IMR-90 (cell line): Measurements from ENCODE around the gene CCDC51. TPM values are rescaled to one million over a fixed set of nuclear protein-coding genes. Genes with fewer than 3 reads are reported as not detected.

Experiments
- ATAC-seq: fragments of 200-7000 bp; cut with Tn5 transposase; 2 replicates; pipeline ENCODE4 v1.9.1; 2020; ENCODE audit warnings: low read depth, mild to moderate bottlenecking, moderate library complexity
- BruUV-seq: library from RNA; stranded (reverse); fragments of 400-500 nt; replicated peaks from 2 replicates; lab custom pipeline; 2021; lab: Mats Ljungman, UMichigan
- CTCF ChIA-PET: fragments of 300-600 bp; formaldehyde crosslinking; extraction: SDS; loops from one replicate; lab custom pipeline; 2021; ENCODE audit warnings: antibody characterized with exemption; lab: Yijun Ruan, JAX
- POLR2A ChIA-PET: fragments of 300-600 bp; sonication (Branson Sonifier 250); formaldehyde crosslinking; loops from one replicate; lab custom pipeline; 2022; ENCODE audit warnings: antibody characterized with exemption; ENCODE audit not compliant: unreplicated experiment; lab: Charles Lee
- DNase-seq: peaks from one replicate; pipeline ENCODE4 v3.0.0; 2013
- H2AFZ ChIP-seq: replicated peaks from 2 replicates; pipeline ENCODE3; 2013; ENCODE audit warnings: low read length, mild to moderate bottlenecking; ENCODE audit not compliant: poor library complexity
- H2AK5ac ChIP-seq: 2 replicates; pipeline ENCODE4 v1.6.1; 2013; ENCODE audit warnings: low read depth, low read length, inconsistent platforms
- H2AK9ac ChIP-seq: replicated peaks from 2 replicates; pipeline ENCODE3; 2013; ENCODE audit warnings: mild to moderate bottlenecking, low read depth, low read length, moderate library complexity; ENCODE audit not compliant: poor library complexity
- H2BK120ac ChIP-seq: 2 replicates; pipeline ENCODE4 v1.6.1; 2013; ENCODE audit warnings: low read depth, low read length, inconsistent platforms
- H2BK15ac ChIP-seq: 3 replicates; pipeline ENCODE4 v1.6.1; 2013; ENCODE audit warnings: low read depth, low read length, inconsistent platforms
- H2BK20ac ChIP-seq: 2 replicates; pipeline ENCODE4 v1.6.1; 2013; ENCODE audit warnings: low read depth, mild to moderate bottlenecking, inconsistent platforms, low read length, moderate library complexity
- H2BK5ac ChIP-seq: 2 replicates; pipeline ENCODE4 v1.6.1; 2013; ENCODE audit warnings: mild to moderate bottlenecking, low read depth, low read length, inconsistent platforms; ENCODE audit not compliant: poor library complexity, severe bottlenecking
- H3K14ac ChIP-seq: replicated peaks from 2 replicates; pipeline ENCODE4 v1.6.1; 2013; ENCODE audit warnings: low read depth, low read length, inconsistent platforms
- H3K18ac ChIP-seq: 2 replicates; pipeline ENCODE4 v1.6.1; 2013; ENCODE audit warnings: low read depth, low read length, control low read depth
- H3K23ac ChIP-seq: 2 replicates; pipeline ENCODE4 v1.6.1; 2013; ENCODE audit warnings: low read depth, low read length, inconsistent platforms
- H3K27ac ChIP-seq: 2 replicates; pipeline ENCODE4 v1.5.1; 2013; ENCODE audit warnings: mild to moderate bottlenecking, control low read depth, low read length; ENCODE audit not compliant: insufficient read depth
- H3K27me3 ChIP-seq: 2 replicates; pipeline ENCODE4 v1.6.1; 2013; ENCODE audit warnings: low read length; ENCODE audit not compliant: control insufficient read depth, insufficient read depth
- H3K36me3 ChIP-seq: 2 replicates; pipeline ENCODE4 v1.6.1; 2013; ENCODE audit warnings: low read length, mixed read lengths; ENCODE audit not compliant: control insufficient read depth, insufficient read depth
- H3K4ac ChIP-seq: 2 replicates; pipeline ENCODE4 v1.6.1; 2013; ENCODE audit warnings: low read depth, low read length, inconsistent platforms
- H3K4me1 ChIP-seq: 2 replicates; pipeline ENCODE4 v1.6.1; 2013; ENCODE audit warnings: low read length, mixed read lengths; ENCODE audit not compliant: control insufficient read depth, insufficient read depth
- H3K4me2 ChIP-seq: 2 replicates; pipeline ENCODE4 v1.6.1; 2013; ENCODE audit warnings: low read depth, mild to moderate bottlenecking, control low read depth, low read length, moderate library complexity
- H3K4me3 ChIP-seq: 2 replicates; pipeline ENCODE4 v1.5.1; 2013; ENCODE audit warnings: low read depth, mild to moderate bottlenecking, control low read depth, low read length, moderate library complexity; ENCODE audit not compliant: insufficient read depth
- H3K56ac ChIP-seq: 2 replicates; pipeline ENCODE4 v1.6.1; 2013; ENCODE audit warnings: low read length, inconsistent platforms; ENCODE audit not compliant: insufficient read depth; ENCODE audit errors: extremely low read depth
- H3K79me1 ChIP-seq, 2 experiments: 2 replicates each; pipeline ENCODE4 v1.6.1; 2013; ENCODE audit warnings: low read length in 2 of 2, inconsistent platforms in 1 of 2, low read depth in 1 of 2
- H3K9ac ChIP-seq: 2 replicates; pipeline ENCODE4 v1.6.1; 2013; ENCODE audit warnings: low read depth, low read length, control low read depth
- H3K9me1 ChIP-seq: 2 replicates; pipeline ENCODE4 v1.6.1; 2013; ENCODE audit warnings: low read length, inconsistent platforms; ENCODE audit not compliant: insufficient read depth
- H3K9me3 ChIP-seq: 2 replicates; pipeline ENCODE4 v1.6.1; 2013; ENCODE audit warnings: low read length; ENCODE audit not compliant: control insufficient read depth, insufficient read depth
- H4K20me1 ChIP-seq: 2 replicates; pipeline ENCODE4 v1.6.1; 2013; ENCODE audit warnings: low read length, inconsistent platforms; ENCODE audit not compliant: insufficient read depth
- H4K5ac ChIP-seq: 2 replicates; pipeline ENCODE4 v1.6.1; 2013; ENCODE audit warnings: mild to moderate bottlenecking, low read depth, low read length, control low read depth
- H4K8ac ChIP-seq, 2 experiments: 2 replicates each; pipeline ENCODE4 v1.6.1; 2013; ENCODE audit warnings: low read depth in 2 of 2, low read length in 2 of 2, control low read depth in 1 of 2, inconsistent platforms in 1 of 2
- H4K91ac ChIP-seq: 2 replicates; pipeline ENCODE4 v1.6.1; 2013; ENCODE audit warnings: low read depth, low read length, inconsistent platforms; ENCODE audit not compliant: insufficient read depth
- CEBPB ChIP-seq: IDR thresholded peaks from 2 replicates; pipeline ENCODE4 v1.6.1; 2012; ENCODE audit warnings: low read depth, low read length, improper control_type of control experiment
- CHD1 ChIP-seq: IDR thresholded peaks from 2 replicates; pipeline ENCODE4 v1.6.1; 2012; ENCODE audit warnings: low read depth, low read length, improper control_type of control experiment
- CTCF ChIP-seq: conservative IDR thresholded peaks from 2 replicates; pipeline ENCODE4 v1.5.1; 2012; ENCODE audit warnings: mild to moderate bottlenecking, low read depth, low read length, improper control_type of control experiment
- MAFK ChIP-seq: IDR thresholded peaks from 2 replicates; pipeline ENCODE4 v1.6.1; 2012; ENCODE audit warnings: low read depth, low read length, improper control_type of control experiment
- WGBS, 2 experiments: methylation state at CpG; one replicate each; pipeline versions ENCODE4 v1.1.5 to v1.1.7; 2013; ENCODE audit warnings: missing lambda C conversion rate in 2 of 2; ENCODE audit not compliant: insufficient read length in 1 of 2; ENCODE audit errors: extremely low coverage in 2 of 2; 5-methylcytosine and 5-hydroxymethylcytosine counted together
- dilution Hi-C: fragments of 300-500 bp; cut with HindIII; formaldehyde crosslinking; loops from one replicate; pipeline ENCODE4 v1.14.3; 2018; ENCODE audit warnings: low sequenced_read_pairs; ENCODE audit not compliant: unreplicated experiment
- in situ Hi-C: fragments of 300-500 bp; cut with MboI; formaldehyde crosslinking; loops from 3 replicates; pipeline ENCODE4 v1.14.3; 2019; ENCODE audit warnings: low sequenced_read_pairs, inconsistent platforms, mixed read lengths
- intact Hi-C: fragments of 100-400 bp; cut with micrococcal nuclease; formaldehyde crosslinking; loops from 2 replicates; pipeline ENCODE4 v1.10.0; 2022
- polyA plus RNA-seq, 3 experiments: library from polyadenylated mRNA; depleted of rRNA; stranded (reverse); fragments of >200 nt; gene quantifications; 2 replicates each; pipeline ENCODE4 v1.2.3, GENCODE V29; 2012; ENCODE audit warnings: low replicate concordance in 1 of 3
- total RNA-seq: library from RNA; depleted of rRNA; stranded (reverse); fragments of >200 nt; gene quantifications from 2 replicates; pipeline ENCODE4 v1.2.3, GENCODE V29; 2012

The CCDC51 gene
- total and polyA plus RNA-seq, 2 of the 4 experiments (the other 2 are of a cell fraction), result 11.0 to 16.1 TPM

- no TSS peak for BruUV-seq
- in situ Hi-C loops, result no loop called here
Observed at GRCh38 chr3:48478626-48479555, 39.0 kb upstream of the CCDC51 start.

More at GRCh38 chr3:48478626-48479555, 39.0 kb upstream of the CCDC51 start:
- H4K8ac ChIP-seq, result no peak overlapping the region
- ChIA-PET CTCF (no interaction called here), POLR2A (no interaction called here)
- H3K4me1 ChIP-seq, result no peaks in the 10 kb centered on the region
- ATAC-seq (no peak), DNase-seq (no peak)
- dilution Hi-C loops (no loop called here), intact Hi-C loops (no loop called here)
- H4K20me1 ChIP-seq, result no peaks in the 10 kb centered on the region
- no peak overlapping the region for H3K9ac ChIP-seq
- no peak overlapping the region for H2BK120ac ChIP-seq
- no peak overlapping the region for H4K91ac ChIP-seq
- H2AK5ac ChIP-seq, result no peak overlapping the region
- no peak overlapping the region for H3K27ac ChIP-seq
- H3K27me3 ChIP-seq, result no peaks in the 10 kb centered on the region
- no peak overlapping the region for H3K4me3 ChIP-seq
- H2BK20ac ChIP-seq, result no peak overlapping the region
- no peak overlapping the region for H3K18ac ChIP-seq
- H3K4ac ChIP-seq, result no peak overlapping the region
- no peak overlapping the region for H3K56ac ChIP-seq
- H3K9me3 ChIP-seq, result no peaks in the 10 kb centered on the region
- H4K5ac ChIP-seq, result no peak overlapping the region
- no peak overlapping the region for H2AFZ ChIP-seq
- no peak overlapping the region for H2BK15ac ChIP-seq
- H3K36me3 ChIP-seq, result peaks cover 8% of the 10 kb centered on the region; the same call in 1 of the 2 replicates
- H2AK9ac ChIP-seq, result no peak overlapping the region
- H2BK5ac ChIP-seq, result no peak overlapping the region
- peaks cover 0 to 3% of the 10 kb centered on the region in 2 experiments; a peak in 1 of 4 replicates for H3K79me1 ChIP-seq
- no peak overlapping the region for H3K4me2 ChIP-seq
- WGBS, 2 experiments, result 92% methylated on average over 10 of the region's 19 CpGs; no CpG with 5 or more reads in 1 of the 2 experiments
- no peak for TF ChIP-seq CHD1
- TF ChIP-seq CTCF, result no peak
- no peak for TF ChIP-seq CEBPB
- no peak for TF ChIP-seq MAFK
- H3K9me1 ChIP-seq, result 0 out of 2 replicates have a peak, but pooled peaks cover 3% of the 10 kb centered on the region
- H3K14ac ChIP-seq, result no peak overlapping the region
- no peak overlapping the region for H3K23ac ChIP-seq
